Endothelial cell of umbilical vein (primary cell): ENCODE data around the gene CIB2. TPM values are rescaled to one million over a fixed set of nuclear protein-coding genes. Genes with fewer than 3 reads are reported as not detected.

ENCODE experiments used
- BruUV-seq: library from RNA; stranded (reverse); fragments of 400-500 nt; replicated peaks from 2 replicates; lab custom pipeline; 2021; lab: Mats Ljungman, UMichigan
- CTCF ChIA-PET: fragments of 300-600, 350-600 bp; sonication (Branson Sonifier 250); formaldehyde crosslinking; loops from one replicate; lab custom pipeline; 2021; ENCODE audit warnings: antibody characterized with exemption, inconsistent platforms; lab: Charles Lee
- POLR2A ChIA-PET: fragments of 300-600, 350-600 bp; sonication (Branson Sonifier 250); formaldehyde crosslinking; loops from one replicate; lab custom pipeline; 2021; ENCODE audit warnings: antibody characterized with exemption, inconsistent platforms; lab: Charles Lee
- DNase-seq: peaks from one replicate; pipeline ENCODE4 v3.0.0-alpha.2; 2011; ENCODE audit warnings: low read depth, low spot score
- FAIRE-seq: peaks from 2 replicates; lab custom pipeline; 2011; peaks lifted over from hg19 to GRCh38; lab: Jason Lieb, UNC
- H2AFZ ChIP-seq: 2 replicates; pipeline ENCODE4 v1.6.0; 2012; ENCODE audit warnings: low read depth, low read length, control low read depth, inconsistent platforms
- H3K27ac ChIP-seq: 2 replicates; pipeline ENCODE4 v1.5.1; 2011; ENCODE audit warnings: low read depth, mild to moderate bottlenecking, control low read depth, low read length, moderate library complexity; ENCODE audit not compliant: insufficient read depth
- H3K27me3 ChIP-seq, 2 experiments: 2 replicates each; pipeline versions ENCODE4 v1.6.0 to v1.6.1; 2011; ENCODE audit warnings: low read length in 2 of 2, mixed read lengths in 1 of 2; ENCODE audit not compliant: control insufficient read depth in 2 of 2, insufficient read depth in 2 of 2
- H3K36me3 ChIP-seq, 2 experiments: 2 replicates in 1 of 2; 3 replicates in 1 of 2; pipeline ENCODE4 v1.5.1; 2011; ENCODE audit warnings: low read length in 2 of 2, mild to moderate bottlenecking in 1 of 2, moderate library complexity in 1 of 2; ENCODE audit not compliant: control insufficient read depth in 2 of 2, insufficient read depth in 2 of 2; ENCODE audit errors: extremely low read depth in 1 of 2
- H3K4me1 ChIP-seq: 3 replicates; pipeline ENCODE4 v1.5.1; 2011; ENCODE audit warnings: mild to moderate bottlenecking, low read length; ENCODE audit not compliant: control insufficient read depth, insufficient read depth; ENCODE audit errors: extremely low read depth
- H3K4me2 ChIP-seq: 2 replicates; pipeline ENCODE4 v1.6.1; 2011; ENCODE audit warnings: low read length, control low read depth, mixed read lengths; ENCODE audit not compliant: insufficient read depth
- H3K4me3 ChIP-seq, 3 experiments: fragments of 200-600 bp in 1 of 3; sonication (generic), shearing (Covaris generic) in 1 of 3; replicated peaks in 1 of 3; 2 replicates each; pipeline ENCODE4 v1.5.1; 2011 to 2016; ENCODE audit warnings: control low read depth in 3 of 3, low read length in 3 of 3, mild to moderate bottlenecking in 2 of 3, inconsistent platforms in 1 of 3, low read depth in 1 of 3, moderate library complexity in 1 of 3; ENCODE audit not compliant: insufficient read depth in 1 of 3
- H3K79me2 ChIP-seq: 2 replicates; pipeline ENCODE4 v1.6.0; 2012; ENCODE audit warnings: low read length, inconsistent platforms; ENCODE audit not compliant: control insufficient read depth, insufficient read depth
- H3K9ac ChIP-seq: replicated peaks from 2 replicates; pipeline ENCODE3; 2011; ENCODE audit warnings: low read length, control low read depth; ENCODE audit not compliant: insufficient read depth; ENCODE audit errors: extremely low read depth
- H3K9me1 ChIP-seq: replicated peaks from 3 replicates; pipeline ENCODE4 v1.6.0; 2011; ENCODE audit warnings: mild to moderate bottlenecking, low read length; ENCODE audit not compliant: control insufficient read depth, insufficient read depth; ENCODE audit errors: extremely low read depth
- H3K9me3 ChIP-seq: replicated peaks from 2 replicates; pipeline ENCODE4 v1.5.1; 2012; ENCODE audit warnings: low read length, inconsistent platforms; ENCODE audit not compliant: control insufficient read depth, insufficient read depth
- H4K20me1 ChIP-seq: replicated peaks from 2 replicates; pipeline ENCODE3; 2011; ENCODE audit warnings: mild to moderate bottlenecking, low read length; ENCODE audit not compliant: control insufficient read depth, insufficient read depth; ENCODE audit errors: extremely low read depth
- CTCF ChIP-seq, 2 donors: IDR thresholded peaks; 1 replicate in 1 of 2; 2 replicates in 1 of 2; pipeline ENCODE4 v1.5.1; 2011; ENCODE audit warnings: low read length in 2 of 2, mild to moderate bottlenecking in 2 of 2, moderate library complexity in 2 of 2, control low read depth in 1 of 2, inconsistent platforms in 1 of 2, low read depth in 1 of 2; ENCODE audit not compliant: insufficient read depth in 1 of 2; ENCODE audit errors: extremely low read depth in 1 of 2
- EZH2 ChIP-seq: IDR thresholded peaks from 2 replicates; pipeline ENCODE4 v1.6.1; 2012; ENCODE audit warnings: borderline replicate concordance, low read depth, mild to moderate bottlenecking, moderate library complexity, low read length, inconsistent platforms; ENCODE audit not compliant: severe bottlenecking
- FOS ChIP-seq: IDR thresholded peaks from 2 replicates; pipeline ENCODE4 v1.6.1; 2011; ENCODE audit warnings: mild to moderate bottlenecking, low read length, moderate library complexity, borderline replicate concordance; ENCODE audit not compliant: insufficient read depth
- GATA2 ChIP-seq: IDR thresholded peaks from 2 replicates; pipeline ENCODE4 v1.7.0; 2011; ENCODE audit warnings: low read depth, mild to moderate bottlenecking, moderate library complexity, mixed read lengths, low read length; ENCODE audit not compliant: insufficient read length, insufficient read depth
- JUN ChIP-seq: IDR thresholded peaks from 2 replicates; pipeline ENCODE4 v1.6.1; 2011; ENCODE audit warnings: borderline replicate concordance, low read depth; ENCODE audit not compliant: insufficient read length, insufficient read depth
- MAX ChIP-seq: IDR thresholded peaks from 2 replicates; pipeline ENCODE4 v1.6.1; 2011; ENCODE audit not compliant: insufficient read depth, insufficient read length
- MYC ChIP-seq: IDR thresholded peaks from one replicate; pipeline ENCODE4 v1.6.1; 2011; ENCODE audit warnings: mild to moderate bottlenecking, low read depth, low read length
- POLR2A ChIP-seq: IDR thresholded peaks from 2 replicates; pipeline ENCODE4 v1.6.1; 2012; ENCODE audit warnings: low read depth, mild to moderate bottlenecking, control low read depth, low read length
- POLR2AphosphoS5 ChIP-seq: IDR thresholded peaks from 2 replicates; pipeline ENCODE4 v1.6.1; 2012; ENCODE audit warnings: low read depth, mild to moderate bottlenecking, control low read depth, low read length, moderate library complexity; ENCODE audit not compliant: insufficient read depth
- dilution Hi-C: fragments of 300-500 bp; cut with MboI; formaldehyde crosslinking; loops from one replicate; pipeline ENCODE4 v1.15.0; 2019; ENCODE audit warnings: low sequenced_read_pairs; ENCODE audit not compliant: extremely low pct_ligation_motif_present
- intact Hi-C: fragments of 100-400 bp; cut with micrococcal nuclease; formaldehyde crosslinking; loops from one replicate; pipeline ENCODE4 v1.10.0; 2022
- polyA plus RNA-seq, 4 experiments: library from polyadenylated mRNA; depleted of rRNA in 3 of 4; stranded (reverse) in 3 of 4; unstranded in 1 of 4; fragments of >200 nt; gene quantifications; 2 replicates each; pipeline versions ENCODE4 v1.2.1 to v1.2.3, GENCODE V29; 2011 to 2012; ENCODE audit warnings: missing spikeins in 1 of 4
- total RNA-seq: library from RNA; stranded (reverse); gene quantifications from 2 replicates; pipeline ENCODE4 v1.2.3, GENCODE V29; 2021

CIB2 gene
- total and polyA plus RNA-seq, 2 donors (not counting 3 experiments of a cell fraction or from before 2014, with no cell fraction given) = 4.0 to 7.7 TPM

- dilution Hi-C loops = no loop called here
- Histone ChIP-seq H3K36me3 (no peaks in the 10 kb centered on the region), H2AFZ (no peak overlapping the region), H3K4me2 (no peak overlapping the region), H4K20me1 (no peaks in the 10 kb centered on the region), H3K4me1 (peaks cover 50% of the 10 kb centered on the region), H3K27me3 (no peaks in the 10 kb centered on the region), H3K9me1 (no peaks in the 10 kb centered on the region), H3K4me3 (no peak overlapping the region), H3K9me3 (no peaks in the 10 kb centered on the region), H3K9ac (no peak overlapping the region), H3K79me2 (peaks cover 87% of the 10 kb centered on the region), H3K27ac (no peak overlapping the region)
- DNase-seq (no peak), FAIRE-seq (no peak)
- ChIA-PET CTCF (interaction anchor here (0.9 to 1.4 kb wide), 4 partner anchors 10 to 68 kb away, joined by 3 to 6 read pairs (median 4); no protein-coding TSS in a partner anchor), POLR2A (no interaction called here)
- no peak for TF ChIP-seq GATA2
- no peak for TF ChIP-seq POLR2A
- TF ChIP-seq JUN = no peak
- TF ChIP-seq CTCF (IDR thresholded peaks at IDR 0.05; ENCODE audit: extremely low read depth in 1 of 2, insufficient read depth in 1 of 2, low read depth in 1 of 2, low read length in 2 of 2) = no peak
- TF ChIP-seq EZH2 = no peak
- TF ChIP-seq FOS = no peak
- no peak for TF ChIP-seq MAX
- no peak for TF ChIP-seq MYC
- no peak for TF ChIP-seq POLR2AphosphoS5
- intact Hi-C loops = no loop called here
- BruUV-seq = no TSS peak
Observed at GRCh38 chr15:78072080-78072892, 59.0 kb downstream of the CIB2 start.
